Thyroid gland (tissue), 4 donors: ENCODE measurements around the gene UBXN2A.

Source experiments
- POLR2A ChIP-seq, 2 donors: fragments of 450-650 bp; IDR thresholded peaks; one replicate each; pipeline ENCODE4 v1.6.1; 2017; ENCODE audit warnings: antibody characterized with exemption in 2 of 2, mild to moderate bottlenecking in 2 of 2, moderate library complexity in 1 of 2
- TF ChIP-seq, protein P1 (sequence below), 6 experiments: fragments of 200-600 bp in 3 of 6; fragments of 450-650 bp in 3 of 6; sonication (generic) in 3 of 6; IDR thresholded peaks; one replicate each; pipeline ENCODE4 v1.5.1; 2016 to 2019; ENCODE audit warnings: antibody characterized with exemption in 6 of 6, mild to moderate bottlenecking in 2 of 6, inconsistent platforms in 1 of 6, moderate library complexity in 1 of 6

DNA sequence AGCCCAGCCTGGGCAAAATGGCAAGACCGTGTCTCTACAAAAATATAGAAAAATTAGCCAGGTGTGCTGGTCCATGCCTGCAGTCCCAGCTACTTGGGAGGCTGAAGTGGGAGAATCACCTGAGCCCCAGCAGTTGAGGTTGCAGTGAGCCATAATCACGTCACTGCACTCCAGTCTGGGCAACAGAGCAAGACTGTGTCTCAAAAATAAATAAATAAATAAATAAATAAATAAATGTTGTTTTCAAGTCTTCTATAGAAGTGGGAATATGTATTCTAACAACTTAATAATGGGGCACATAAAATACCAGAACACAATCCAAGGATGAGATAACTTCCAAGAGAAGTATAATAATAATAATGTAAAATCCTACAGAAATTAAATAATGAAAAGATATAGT is 37.2 kb upstream of the UBXN2A start:
- TF ChIP-seq POLR2A (IDR thresholded peaks at IDR 0.05): no peak
- TF ChIP-seq, protein P1, sequence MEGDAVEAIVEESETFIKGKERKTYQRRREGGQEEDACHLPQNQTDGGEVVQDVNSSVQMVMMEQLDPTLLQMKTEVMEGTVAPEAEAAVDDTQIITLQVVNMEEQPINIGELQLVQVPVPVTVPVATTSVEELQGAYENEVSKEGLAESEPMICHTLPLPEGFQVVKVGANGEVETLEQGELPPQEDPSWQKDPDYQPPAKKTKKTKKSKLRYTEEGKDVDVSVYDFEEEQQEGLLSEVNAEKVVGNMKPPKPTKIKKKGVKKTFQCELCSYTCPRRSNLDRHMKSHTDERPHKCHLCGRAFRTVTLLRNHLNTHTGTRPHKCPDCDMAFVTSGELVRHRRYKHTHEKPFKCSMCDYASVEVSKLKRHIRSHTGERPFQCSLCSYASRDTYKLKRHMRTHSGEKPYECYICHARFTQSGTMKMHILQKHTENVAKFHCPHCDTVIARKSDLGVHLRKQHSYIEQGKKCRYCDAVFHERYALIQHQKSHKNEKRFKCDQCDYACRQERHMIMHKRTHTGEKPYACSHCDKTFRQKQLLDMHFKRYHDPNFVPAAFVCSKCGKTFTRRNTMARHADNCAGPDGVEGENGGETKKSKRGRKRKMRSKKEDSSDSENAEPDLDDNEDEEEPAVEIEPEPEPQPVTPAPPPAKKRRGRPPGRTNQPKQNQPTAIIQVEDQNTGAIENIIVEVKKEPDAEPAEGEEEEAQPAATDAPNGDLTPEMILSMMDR (IDR thresholded peaks at IDR 0.05): no peak
